ENCODE measurements around the gene PITPNC1. TPM values are rescaled to one million over a fixed set of nuclear protein-coding genes. Genes with fewer than 3 reads are reported as not detected.

Gene PITPNC1
- total and polyA plus RNA-seq, 2 donors (not counting 3 experiments of a cell fraction or from before 2014, with no cell fraction given) = 2.4 to 9.6 TPM

GRCh38 chr17:67573987-67574657, 197.0 kb downstream of the PITPNC1 start:
- BruUV-seq (replicated peaks) = no TSS peak
- dilution Hi-C loops (cut with MboI; ENCODE audit: extremely low pct_ligation_motif_present, low sequenced_read_pairs) = no loop called here
- Histone ChIP-seq H4K20me1 (replicated peaks; ENCODE audit: control insufficient read depth, extremely low read depth, insufficient read depth, low read length) (no peaks in the 10 kb centered on the region), H3K4me3 (replicated peaks in 1 of 3; ENCODE audit: insufficient read depth in 1 of 3, low read depth in 1 of 3, low read length in 3 of 3) (no peak overlapping the region), H3K27me3 (ENCODE audit: control insufficient read depth in 2 of 2, insufficient read depth in 2 of 2, low read length in 2 of 2) (no peaks in the 10 kb centered on the region), H3K36me3 (ENCODE audit: control insufficient read depth in 2 of 2, extremely low read depth in 1 of 2, insufficient read depth in 2 of 2, low read length in 2 of 2) (no peaks in the 10 kb centered on the region), H3K4me2 (ENCODE audit: insufficient read depth, low read length) (no peak overlapping the region), H3K4me1 (ENCODE audit: control insufficient read depth, extremely low read depth, insufficient read depth, low read length) (no peaks in the 10 kb centered on the region), H3K9ac (replicated peaks; ENCODE audit: extremely low read depth, insufficient read depth, low read length) (no peak overlapping the region), H3K9me3 (replicated peaks; ENCODE audit: control insufficient read depth, insufficient read depth, low read length) (no peaks in the 10 kb centered on the region), H3K27ac (ENCODE audit: insufficient read depth, low read depth, low read length) (no peak overlapping the region), H3K79me2 (ENCODE audit: control insufficient read depth, insufficient read depth, low read length) (no peaks in the 10 kb centered on the region), H3K9me1 (replicated peaks; ENCODE audit: control insufficient read depth, extremely low read depth, insufficient read depth, low read length) (no peaks in the 10 kb centered on the region), H2AFZ (ENCODE audit: low read depth, low read length) (no peak overlapping the region)
- FAIRE-seq = no peak
- intact Hi-C loops (cut with micrococcal nuclease) = no loop called here
- POLR2A ChIA-PET = no interaction called here
- CTCF ChIA-PET = interaction anchor here (0.6 to 0.9 kb wide), 2 partner anchors 99 to 283 kb away, joined by 3 read pairs; no protein-coding TSS in a partner anchor
- TF ChIP-seq FOS (IDR thresholded peaks at IDR 0.05; ENCODE audit: borderline replicate concordance, insufficient read depth, low read length) (no peak), EZH2 (IDR thresholded peaks at IDR 0.05; ENCODE audit: borderline replicate concordance, low read depth, low read length, severe bottlenecking) (no peak), MYC (IDR thresholded peaks at IDR 0.05; ENCODE audit: low read depth, low read length) (no peak), JUN (IDR thresholded peaks at IDR 0.05; ENCODE audit: borderline replicate concordance, insufficient read depth, insufficient read length, low read depth) (no peak), GATA2 (IDR thresholded peaks at IDR 0.05; ENCODE audit: insufficient read depth, insufficient read length, low read depth, low read length) (no peak)
- TF ChIP-seq, protein P1, sequence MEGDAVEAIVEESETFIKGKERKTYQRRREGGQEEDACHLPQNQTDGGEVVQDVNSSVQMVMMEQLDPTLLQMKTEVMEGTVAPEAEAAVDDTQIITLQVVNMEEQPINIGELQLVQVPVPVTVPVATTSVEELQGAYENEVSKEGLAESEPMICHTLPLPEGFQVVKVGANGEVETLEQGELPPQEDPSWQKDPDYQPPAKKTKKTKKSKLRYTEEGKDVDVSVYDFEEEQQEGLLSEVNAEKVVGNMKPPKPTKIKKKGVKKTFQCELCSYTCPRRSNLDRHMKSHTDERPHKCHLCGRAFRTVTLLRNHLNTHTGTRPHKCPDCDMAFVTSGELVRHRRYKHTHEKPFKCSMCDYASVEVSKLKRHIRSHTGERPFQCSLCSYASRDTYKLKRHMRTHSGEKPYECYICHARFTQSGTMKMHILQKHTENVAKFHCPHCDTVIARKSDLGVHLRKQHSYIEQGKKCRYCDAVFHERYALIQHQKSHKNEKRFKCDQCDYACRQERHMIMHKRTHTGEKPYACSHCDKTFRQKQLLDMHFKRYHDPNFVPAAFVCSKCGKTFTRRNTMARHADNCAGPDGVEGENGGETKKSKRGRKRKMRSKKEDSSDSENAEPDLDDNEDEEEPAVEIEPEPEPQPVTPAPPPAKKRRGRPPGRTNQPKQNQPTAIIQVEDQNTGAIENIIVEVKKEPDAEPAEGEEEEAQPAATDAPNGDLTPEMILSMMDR (IDR thresholded peaks at IDR 0.05; ENCODE audit: extremely low read depth in 1 of 2, insufficient read depth in 1 of 2, low read depth in 1 of 2, low read length in 2 of 2) = no peak
- no peak for DNase-seq (ENCODE audit: low read depth, low spot score)

All from endothelial cell of umbilical vein (primary cell).